Dedifferentiated amniotic fluid mesenchymal stem cell (primary cell): ENCODE results near the gene FILIP1L.
A peak's percentile ranks its signal among the peaks of the same experiment; 100 is the strongest.

Experiments used
- DNase-seq: peaks from one replicate; pipeline ENCODE4 v3.0.0-alpha.2; 2016; ENCODE audit errors: extremely low spot score

FILIP1L gene

DNA sequence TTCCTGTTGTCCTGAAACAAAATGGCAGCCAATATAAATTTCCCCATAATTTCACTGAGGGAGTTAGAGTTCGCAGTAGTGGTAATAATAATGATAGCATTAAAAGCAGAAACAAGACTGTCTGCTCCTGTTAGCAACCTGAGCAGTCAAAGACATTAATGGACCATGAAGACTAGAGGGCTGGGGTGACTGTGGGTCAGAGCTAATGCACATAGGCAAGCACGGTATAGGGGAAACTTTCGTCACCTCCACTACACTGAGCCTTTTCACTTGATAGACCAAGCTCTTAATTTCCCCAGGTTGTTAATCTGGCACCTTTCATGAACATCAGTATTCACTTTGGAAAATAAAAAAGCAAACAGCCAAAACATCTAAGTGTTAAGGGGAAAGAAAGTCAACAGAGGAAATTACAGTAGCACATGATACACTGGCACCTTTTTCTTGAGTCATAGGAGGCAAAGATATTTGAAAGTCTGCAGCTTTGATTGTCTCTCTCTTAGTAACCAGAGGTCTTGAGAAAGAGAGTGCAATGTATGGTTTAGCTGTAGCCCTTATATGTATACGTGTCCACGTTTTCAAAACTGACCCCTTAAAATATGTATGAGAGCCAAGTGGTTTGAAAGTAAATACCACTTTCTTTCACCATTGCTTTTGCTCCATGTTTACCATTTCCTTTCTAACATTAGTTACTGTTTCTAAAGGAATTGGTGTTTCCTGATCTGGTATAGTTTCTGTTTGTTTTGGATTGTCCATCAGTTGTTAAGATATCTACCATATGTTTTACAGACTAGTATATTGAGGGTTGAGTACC lies 104.8 kb downstream of the FILIP1L start:
- no peak for DNase-seq

DNA sequence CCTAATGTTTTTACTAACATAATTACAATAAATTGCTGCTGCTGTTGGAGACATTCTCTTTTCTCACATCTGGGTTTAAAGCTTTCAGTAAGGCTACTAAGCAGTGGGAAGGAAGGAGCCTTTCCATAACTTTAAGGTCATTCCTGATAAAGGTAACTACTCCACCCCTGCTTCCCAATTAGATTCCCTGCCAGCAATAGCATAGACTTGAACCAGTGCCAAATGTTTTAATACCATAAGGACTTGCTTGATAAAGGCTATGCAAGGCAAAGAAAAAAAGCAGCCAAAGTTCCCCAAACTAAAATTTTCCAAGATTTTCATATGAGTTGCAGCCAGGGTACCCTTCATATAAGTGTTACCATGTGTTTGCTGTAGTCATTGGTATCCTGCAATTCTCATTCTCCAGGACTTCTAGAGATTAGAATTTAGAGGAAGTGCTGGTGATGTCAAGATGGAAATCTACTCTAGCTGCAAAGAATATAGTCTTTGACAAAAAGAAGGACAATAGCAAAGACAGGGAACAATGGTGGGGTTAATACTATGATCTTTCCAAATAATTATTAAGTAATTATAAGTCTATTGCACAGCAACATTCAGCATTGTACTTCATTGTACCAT lies 106.1 kb downstream of the FILIP1L start:
- no peak for DNase-seq

DNA sequence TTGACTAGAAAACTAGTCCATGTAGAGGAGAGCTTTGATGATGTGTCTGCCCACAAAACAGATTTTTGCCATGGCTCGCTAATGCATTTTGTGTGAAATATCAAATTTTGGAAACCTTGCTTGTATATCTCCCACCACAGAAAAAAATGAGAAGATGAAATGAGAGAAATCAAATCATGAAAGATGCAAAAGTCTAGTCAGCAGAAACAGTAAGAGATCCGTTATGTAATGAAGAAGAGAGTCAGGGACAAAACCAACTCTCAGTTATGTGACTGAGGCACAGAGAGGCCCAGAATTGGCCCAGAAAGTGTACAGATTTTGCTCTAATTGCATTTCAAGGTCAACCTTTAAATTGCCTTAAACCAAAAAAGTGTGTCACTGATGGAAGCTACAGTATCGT lies 107.0 kb downstream of the FILIP1L start:
- no peak for DNase-seq

DNA sequence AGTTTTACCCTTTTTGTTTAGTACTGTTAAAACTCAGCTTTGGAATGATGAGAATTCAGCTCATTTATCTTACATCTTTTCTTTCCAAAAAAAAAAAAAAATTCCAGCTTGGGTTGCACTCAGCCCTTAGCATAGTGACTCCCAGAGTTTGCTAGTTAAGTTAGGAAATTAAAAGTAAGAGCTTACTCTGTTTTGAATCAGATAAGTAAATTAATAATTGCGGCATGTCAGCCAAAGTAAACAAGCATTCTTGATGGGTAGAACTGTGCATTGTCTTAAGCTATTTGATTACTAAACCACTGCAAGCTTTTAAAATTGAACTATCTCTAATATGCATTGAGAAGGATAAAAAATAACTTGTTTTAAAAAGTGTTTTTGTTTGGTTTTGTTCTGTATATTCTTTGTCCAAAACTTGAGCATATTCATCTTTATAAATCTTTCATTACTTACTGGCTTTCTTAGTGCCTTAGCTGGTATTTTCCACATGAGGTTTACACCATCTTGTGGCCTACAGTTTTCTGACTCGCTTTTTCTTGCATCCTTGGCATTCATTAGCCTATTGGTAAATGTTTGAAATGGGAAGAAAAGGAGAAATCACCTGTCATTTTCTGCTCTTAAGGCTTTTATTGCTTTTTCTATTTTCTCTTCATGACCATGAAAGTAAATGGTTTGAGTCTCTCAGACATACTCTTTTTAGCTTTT lies 107.6 kb downstream of the FILIP1L start:
- peak; percentile 53 for DNase-seq

DNA sequence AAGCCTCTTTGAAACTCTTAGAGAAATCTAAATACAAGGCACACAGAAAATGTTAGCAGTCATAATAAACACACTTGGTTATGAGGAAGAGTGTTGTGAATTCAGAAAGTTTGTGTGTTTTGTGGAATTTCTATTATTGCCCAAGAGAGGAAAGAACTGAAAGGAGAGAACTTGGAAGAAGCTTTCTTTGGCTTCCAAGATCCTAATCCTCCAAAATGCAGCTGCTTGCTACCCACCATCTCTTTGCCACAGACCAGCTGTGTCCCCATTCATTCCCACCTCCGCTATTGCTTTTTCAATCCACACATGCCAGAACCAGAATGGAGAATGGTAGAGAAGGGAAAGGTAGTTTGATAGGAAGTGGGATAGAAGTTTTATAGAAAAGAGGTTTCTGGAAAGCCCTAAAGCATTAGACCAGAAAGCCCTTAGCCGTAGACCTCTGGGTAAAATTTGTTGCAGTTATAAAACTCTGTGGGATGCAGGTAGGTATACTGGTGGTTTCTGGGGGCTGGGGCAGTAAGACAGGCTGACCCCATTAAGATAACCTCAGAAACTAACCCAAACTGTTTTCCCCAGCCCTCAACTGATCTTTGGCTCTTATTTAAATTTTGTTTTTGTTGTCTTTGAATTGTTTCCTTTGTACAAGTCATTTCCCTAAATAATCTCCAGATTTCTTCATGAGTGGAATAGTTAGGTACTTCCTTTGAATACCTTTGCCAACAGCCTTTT lies 108.5 kb downstream of the FILIP1L start:
- no peak for DNase-seq

DNA sequence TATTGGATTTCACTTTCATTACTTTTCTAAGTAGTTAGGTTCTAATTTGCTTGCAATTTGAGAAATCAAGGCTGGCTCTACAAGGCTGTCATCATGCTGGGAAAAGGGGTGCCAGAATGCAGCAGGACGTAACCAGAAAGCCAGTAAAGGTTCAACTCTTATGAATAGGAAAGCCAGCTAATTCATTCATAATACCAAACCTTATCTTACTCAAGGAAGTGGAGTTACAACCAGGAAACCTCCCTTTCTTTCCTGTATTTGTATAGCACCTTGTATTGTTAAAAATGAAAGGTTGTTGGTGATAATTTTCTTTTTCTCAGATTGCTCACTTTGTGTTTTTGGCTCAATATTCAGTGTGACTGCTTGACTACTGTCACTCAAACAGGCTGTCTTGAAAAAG lies 109.4 kb downstream of the FILIP1L start:
- no peak for DNase-seq

DNA sequence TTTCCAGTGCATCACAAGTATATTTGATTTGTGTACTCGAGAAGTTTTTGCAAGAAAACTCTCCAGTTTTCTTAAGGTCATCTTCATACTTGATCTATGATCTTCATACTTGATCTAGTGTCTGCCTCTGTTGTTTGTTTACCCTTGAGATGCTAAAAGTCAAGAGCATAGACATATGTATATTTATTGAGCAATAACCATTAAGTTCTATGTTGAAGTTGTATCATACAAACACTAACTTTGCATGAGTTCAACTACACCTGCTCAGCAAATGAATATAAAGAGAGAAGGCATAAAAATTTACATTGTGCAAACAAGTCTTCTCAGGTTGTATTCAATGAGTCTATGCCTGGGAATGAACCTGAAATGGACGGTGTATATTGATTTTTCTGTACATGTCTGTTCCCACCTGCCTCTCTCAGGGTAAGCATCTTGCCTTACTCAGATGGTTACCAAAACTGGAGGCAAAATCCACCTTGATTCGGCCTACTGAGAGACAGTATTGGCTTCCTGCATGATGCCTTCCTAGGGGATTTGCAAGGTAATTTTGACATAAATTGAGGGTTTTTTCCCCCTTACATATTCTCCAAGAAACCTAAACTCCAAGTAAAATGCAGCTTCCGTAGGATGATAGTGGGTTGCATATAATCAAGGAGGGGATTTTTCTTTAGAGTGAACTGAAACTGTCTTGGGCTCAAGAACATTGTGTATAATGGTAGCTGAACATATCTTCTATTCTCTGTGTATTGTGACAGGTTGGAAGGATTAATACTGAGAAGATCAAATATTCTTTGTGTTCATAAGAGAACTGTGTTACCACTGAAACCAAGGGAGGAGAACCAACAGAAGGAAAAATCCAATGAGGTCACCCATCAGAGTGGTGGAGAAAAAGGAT lies 110.4 kb downstream of the FILIP1L start:
- no peak for DNase-seq

DNA sequence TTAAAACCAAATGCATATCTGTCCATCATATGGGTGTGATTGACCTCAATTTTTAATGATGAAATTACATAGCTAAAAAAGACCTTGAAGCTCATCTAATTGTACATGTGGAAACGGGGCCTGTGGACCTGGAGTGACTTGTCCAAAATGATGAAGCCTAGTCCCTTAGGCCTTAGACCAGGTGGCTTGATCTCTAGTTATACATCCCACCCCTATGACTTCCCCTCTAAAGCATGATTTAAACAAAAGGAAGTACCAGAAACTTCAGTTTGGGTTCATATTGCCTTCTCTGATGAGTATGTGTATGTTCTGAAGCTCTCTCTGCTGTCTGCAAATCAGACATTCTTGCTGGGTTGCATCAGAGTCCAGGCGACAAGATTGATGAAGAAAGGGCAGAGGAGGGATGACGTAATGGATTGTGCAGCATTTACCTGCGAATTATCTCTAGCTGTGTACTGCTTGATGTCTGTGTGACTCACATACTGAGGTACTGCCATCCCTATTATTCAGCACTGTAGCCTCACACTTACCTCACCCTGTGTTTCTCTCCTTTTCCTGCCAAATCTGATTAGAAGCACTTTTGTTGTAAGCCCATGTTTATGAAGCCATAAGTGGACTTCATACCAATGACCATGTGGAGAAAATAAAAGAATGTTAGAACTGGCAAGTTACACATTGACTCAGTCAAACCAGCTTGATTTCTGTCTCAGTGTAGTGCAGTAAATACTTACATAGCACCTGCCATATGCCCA lies 111.5 kb downstream of the FILIP1L start:
- DNase-seq = peak; percentile 66

DNA sequence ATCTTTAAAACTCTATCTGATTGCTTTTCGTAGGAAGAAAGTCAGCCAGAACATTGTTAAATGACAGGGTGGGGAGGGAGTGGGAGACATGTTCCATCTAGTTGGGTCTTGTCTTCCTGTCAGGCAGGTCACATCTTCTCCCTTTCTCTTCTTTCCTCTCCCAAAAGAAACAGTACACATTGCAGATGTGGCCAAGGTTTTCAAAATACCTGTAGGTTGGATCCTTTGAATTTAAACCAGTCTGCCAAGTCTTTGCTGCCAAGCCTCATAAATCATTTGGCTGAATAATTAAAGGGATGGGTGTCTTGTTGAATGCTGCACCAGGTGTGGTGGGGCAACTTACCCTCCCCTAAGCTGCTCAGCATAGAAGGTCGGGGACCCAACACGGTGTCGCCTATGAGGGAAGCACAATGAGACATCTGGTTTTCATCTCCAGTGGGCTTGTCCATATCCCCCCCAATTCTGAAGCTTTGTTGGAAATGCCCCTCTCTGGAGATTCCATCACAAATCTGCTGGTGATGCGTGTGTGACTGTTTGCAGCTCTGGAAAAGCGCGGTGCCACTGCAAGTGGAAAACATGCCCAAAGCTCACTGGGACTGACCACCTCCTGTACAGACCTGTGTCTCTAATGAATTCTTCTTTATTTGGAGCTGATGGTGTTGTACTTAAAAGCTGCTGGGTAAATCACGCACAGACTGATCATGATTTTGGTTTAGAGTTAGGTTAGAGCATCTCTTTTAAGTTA lies 112.6 kb downstream of the FILIP1L start:
- no peak for DNase-seq

DNA sequence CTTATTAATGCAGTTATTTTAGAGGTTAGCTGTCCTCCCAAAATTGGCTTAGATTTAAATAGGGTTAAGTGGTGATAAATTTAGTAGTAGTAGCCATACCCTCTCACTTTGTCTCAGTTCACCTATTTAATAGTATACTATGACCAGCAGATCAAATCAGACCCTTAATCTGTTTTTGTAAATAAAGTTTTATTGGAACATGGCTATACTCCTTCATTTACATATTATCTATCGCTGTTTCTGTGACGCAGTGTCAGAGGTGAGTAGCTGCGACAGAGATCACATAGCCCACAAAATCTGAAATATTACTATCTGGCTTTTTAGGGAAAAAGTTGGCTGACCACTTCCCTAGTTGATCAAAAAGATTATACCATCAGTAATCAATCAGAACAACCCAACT lies 113.2 kb downstream of the FILIP1L start:
- DNase-seq = no peak

DNA sequence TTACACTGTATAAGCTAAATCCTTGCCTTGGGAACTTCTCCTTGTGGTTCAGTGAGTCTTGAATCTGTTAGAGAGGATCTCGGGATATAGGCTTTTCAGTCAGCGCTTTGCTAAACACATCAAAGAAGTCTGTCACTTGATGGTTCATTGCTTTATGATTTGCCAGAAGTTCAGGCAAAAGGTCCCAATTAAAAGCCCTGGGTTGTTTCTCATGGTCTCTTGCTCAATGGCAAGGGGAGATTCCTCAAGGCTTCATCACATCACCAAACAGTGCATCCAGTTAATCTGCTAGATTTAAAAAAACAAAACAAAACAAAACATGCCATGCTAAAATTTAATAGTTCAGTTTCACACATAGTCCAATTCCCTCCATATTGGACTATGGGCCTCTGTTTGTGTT lies 114.8 kb downstream of the FILIP1L start:
- DNase-seq = no peak

DNA sequence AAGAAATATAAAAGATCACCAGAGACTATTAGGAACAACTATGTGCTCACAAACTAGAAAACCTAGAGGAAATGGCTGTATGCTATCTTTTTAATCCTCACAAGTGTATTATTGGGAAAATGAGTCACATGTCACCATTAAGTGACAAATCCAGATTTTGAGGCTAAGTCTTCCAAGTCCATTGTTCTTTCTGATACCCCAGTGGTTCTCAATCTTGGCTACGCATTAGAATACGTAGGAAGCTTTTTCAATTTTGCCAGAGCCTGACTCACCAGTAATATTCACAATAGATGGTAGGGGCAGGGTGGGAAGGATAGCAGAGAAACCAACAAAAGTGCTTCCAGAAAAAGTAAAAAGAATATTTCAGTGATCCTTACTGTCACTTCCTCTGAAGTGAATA lies 117.0 kb downstream of the FILIP1L start:
- DNase-seq = no peak

DNA sequence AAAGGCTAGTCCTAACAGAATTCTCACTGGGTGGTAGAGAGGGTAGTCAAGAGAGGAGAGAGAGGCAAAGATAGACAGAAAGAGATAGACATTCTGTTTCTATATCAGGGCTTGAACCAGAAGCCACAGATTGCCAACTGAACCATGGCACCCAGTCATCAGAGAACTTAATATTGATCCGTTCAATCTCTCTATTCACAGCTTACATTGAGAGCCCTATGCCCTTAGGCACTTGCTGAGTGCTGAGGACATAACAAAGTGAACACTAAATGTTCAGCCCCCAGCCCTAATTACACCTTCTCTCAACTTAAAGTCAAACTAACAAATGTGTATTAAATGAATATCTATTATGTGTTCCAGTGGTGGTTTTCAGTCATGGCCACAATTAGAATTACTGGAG lies 124.1 kb downstream of the FILIP1L start:
- no peak for DNase-seq

DNA sequence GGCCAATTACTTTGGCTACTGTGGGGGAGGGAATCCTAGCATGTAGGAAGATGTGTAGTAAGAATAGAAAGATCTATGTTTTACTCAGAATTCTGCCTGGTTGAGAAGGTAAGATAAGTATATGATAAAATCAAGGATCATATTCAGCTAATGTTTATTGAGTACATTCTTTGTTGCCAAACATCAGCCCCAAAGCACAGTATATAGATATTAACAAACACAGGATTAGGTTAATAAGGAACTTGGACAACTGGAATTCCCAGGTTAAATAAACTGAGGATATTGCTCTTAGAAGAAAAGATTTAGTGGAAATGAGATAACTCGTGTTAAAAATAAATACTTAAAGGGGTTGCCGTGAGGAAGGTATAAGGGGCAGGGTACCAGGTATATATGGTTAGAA lies 129.6 kb downstream of the FILIP1L start:
- DNase-seq = no peak

DNA sequence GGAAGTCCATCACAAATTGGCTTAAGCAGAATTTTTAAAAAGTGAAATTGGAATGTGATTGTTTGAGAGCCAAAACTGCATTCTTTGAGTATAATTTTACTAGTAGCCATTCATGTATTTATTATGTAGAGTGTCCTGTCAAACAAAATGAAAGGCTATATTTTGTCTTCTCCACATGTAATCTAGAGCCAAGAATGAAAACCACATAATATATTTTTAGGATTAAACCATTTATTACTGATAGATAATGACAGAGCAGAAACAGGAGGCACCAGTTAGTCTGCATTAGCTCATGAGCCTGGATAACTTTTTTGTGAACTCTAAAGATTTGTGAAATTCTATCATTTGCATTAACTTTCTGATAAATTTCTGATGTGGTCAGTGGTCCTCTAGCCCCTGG lies 130.2 kb downstream of the FILIP1L start:
- no peak for DNase-seq

DNA sequence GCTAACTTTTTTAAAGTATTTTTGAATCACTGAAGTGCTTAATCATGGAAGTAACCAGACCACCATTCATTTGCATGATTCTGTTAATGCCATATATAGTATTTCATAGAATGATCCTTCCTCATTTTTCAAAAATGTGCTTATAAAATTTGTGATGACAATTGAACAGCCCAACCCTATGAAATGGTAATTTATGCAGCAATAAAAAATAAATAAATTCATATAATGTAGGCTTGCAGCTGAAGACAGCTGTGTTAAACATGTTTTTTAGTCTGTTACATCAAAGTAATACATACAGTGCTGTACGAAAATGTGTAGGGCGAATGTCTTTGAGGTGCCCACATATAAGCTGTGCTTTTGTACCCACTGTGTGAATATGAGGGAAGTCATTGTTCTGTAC lies 131.7 kb downstream of the FILIP1L start:
- DNase-seq = no peak

DNA sequence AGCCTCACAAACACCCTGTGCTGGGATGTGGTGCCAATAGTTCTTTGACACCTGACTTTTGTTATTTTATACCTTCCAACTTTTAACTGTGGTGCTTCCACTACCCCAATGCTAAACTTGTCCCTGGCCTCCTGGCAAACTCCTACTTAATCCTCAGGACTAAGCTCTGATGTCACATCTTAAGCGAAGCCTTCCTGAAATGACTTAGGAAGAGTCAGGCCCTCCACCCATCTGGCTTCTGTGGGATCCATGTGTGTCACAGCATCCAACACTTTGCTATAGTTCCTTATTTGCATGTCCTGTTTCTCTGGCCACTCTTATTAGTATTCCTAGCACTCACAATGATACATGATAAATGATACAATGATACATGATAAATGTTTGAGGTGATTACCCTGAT lies 133.2 kb downstream of the FILIP1L start:
- no peak for DNase-seq

DNA sequence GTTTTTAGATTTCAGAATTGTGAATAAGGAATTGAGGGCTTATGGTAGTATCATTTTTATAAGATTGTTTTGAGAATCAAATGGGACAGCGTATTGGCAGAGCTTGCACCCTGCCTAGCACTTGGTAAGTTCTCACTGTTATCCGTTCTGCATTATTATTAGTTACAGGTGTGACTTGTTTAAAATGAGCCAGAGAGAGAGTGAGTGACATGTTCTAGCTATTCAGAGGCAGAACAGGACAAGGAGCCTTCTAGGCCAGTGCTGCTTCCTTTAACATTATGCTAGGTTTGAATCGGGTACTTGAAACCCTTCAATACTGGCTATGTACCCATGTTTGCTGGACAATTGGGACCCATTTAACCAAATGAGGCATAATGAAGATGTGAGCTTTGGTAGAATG lies 133.7 kb downstream of the FILIP1L start:
- DNase-seq = no peak

DNA sequence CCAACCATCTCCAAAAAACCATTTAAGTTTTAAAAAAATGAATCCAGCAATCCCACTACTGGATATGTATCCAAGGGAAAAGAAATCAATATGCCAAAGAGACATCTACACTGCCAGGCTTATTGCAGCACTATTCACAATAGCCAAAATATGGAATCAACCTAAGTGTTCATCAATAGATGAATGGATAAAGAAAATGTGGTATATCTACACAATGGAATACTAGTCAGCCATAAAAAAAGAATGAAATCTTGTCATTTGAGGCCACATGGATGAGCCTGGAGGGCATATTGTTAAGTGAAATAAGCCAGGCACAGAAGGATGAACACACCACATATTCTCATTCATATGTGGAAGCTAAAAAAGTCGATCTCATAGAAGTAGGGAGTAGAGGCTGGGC lies 136.1 kb downstream of the FILIP1L start:
- no peak for DNase-seq

DNA sequence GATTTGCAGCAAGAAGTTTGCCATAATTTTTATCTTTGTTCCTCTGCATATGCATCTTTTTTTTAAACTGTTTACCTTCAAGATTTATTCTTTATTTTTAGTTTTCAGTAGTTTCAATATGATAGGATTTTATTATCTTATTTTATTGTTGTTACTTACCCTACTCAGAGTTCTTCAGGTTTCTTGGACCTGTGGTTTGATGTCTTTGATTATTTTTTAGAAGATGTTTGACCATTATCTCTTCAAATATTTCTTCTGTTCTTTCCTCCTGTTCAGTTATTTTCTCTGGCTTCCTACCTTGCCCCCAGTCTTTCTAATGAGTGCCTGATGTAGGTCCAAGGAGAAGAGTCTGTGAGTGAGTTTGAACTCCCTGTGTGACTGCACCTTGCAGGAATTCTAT lies 137.7 kb downstream of the FILIP1L start:
- no peak for DNase-seq
